EL (cell line): ENCODE results near the gene MTPN.

Source experiments
- DNase-seq: peaks from one replicate; pipeline ENCODE4 v3.0.0-alpha.2; 2016

Gene MTPN

GRCh38 chr7:135878284-135878683, 98.9 kb downstream of the MTPN start:
- no peak for DNase-seq

GRCh38 chr7:135877805-135878204, 99.4 kb downstream of the MTPN start:
- peak; percentile 31 for DNase-seq
